KMS-11 (cell line): ENCODE data around the gene ZNF786.
"Not testable (repeated sequence)": the region's sequence is repeated elsewhere in the genome, so short reads cannot be mapped to it uniquely, and the experiment has no call there.

ENCODE experiments used
- H2AFZ ChIP-seq: fragments of 200-600 bp; sonication (generic); 2 replicates; pipeline ENCODE4 v1.6.1; 2016; ENCODE audit warnings: antibody characterized with exemption, mixed run types, low read depth
- H3K27ac ChIP-seq: fragments of 200-600 bp; sonication (generic); 2 replicates; pipeline ENCODE4 v1.6.1; 2016; ENCODE audit warnings: mild to moderate bottlenecking, mixed run types
- H3K27me3 ChIP-seq: fragments of 200-600 bp; sonication (generic); 2 replicates; pipeline ENCODE4 v1.6.1; 2017; ENCODE audit warnings: mild to moderate bottlenecking, low read depth, mixed run types, moderate library complexity; ENCODE audit not compliant: insufficient read depth
- H3K36me3 ChIP-seq: fragments of 200-600 bp; sonication (generic); 2 replicates; pipeline ENCODE4 v1.6.1; 2017; ENCODE audit warnings: mild to moderate bottlenecking, mixed run types; ENCODE audit not compliant: insufficient read depth
- H3K4me1 ChIP-seq: fragments of 200-600 bp; sonication (generic); 2 replicates; pipeline ENCODE4 v1.6.1; 2016; ENCODE audit warnings: mild to moderate bottlenecking, low read depth, mixed run types; ENCODE audit not compliant: poor library complexity, severe bottlenecking
- H3K4me2 ChIP-seq: fragments of 200-600 bp; sonication (generic); 2 replicates; pipeline ENCODE4 v1.7.0; 2016; ENCODE audit warnings: mild to moderate bottlenecking, mixed run types
- H3K4me3 ChIP-seq: fragments of 200-600 bp; sonication (generic); IDR thresholded peaks from 2 replicates; pipeline ENCODE4 v1.6.1; 2017; ENCODE audit warnings: low read depth, low read length, mixed read lengths; ENCODE audit not compliant: insufficient read depth
- H3K79me2 ChIP-seq: fragments of 200-600 bp; sonication (generic); 2 replicates; pipeline ENCODE4 v1.6.1; 2016; ENCODE audit warnings: low read depth, mixed run types; ENCODE audit not compliant: insufficient read depth
- H3K9ac ChIP-seq: fragments of 200-600 bp; sonication (generic); 2 replicates; pipeline ENCODE4 v1.6.1; 2016; ENCODE audit warnings: mild to moderate bottlenecking, mixed run types
- H4K20me1 ChIP-seq: fragments of 200-600 bp; sonication (generic); 2 replicates; pipeline ENCODE4 v1.6.1; 2016; ENCODE audit warnings: mild to moderate bottlenecking, mixed run types; ENCODE audit not compliant: insufficient read depth
- CTCF ChIP-seq: fragments of 200-600 bp; sonication (generic); conservative IDR thresholded peaks from 2 replicates; pipeline ENCODE4 v1.6.1; 2017; ENCODE audit warnings: low read depth, mild to moderate bottlenecking, antibody characterized with exemption, low read length, moderate library complexity, mixed read lengths

ZNF786 gene

GRCh38 chr7:149050941-149051340 is 39.6 kb downstream of the ZNF786 start:
- Histone ChIP-seq H2AFZ (no peak overlapping the region), H3K9ac (no peak overlapping the region), H3K4me2 (no peak overlapping the region), H3K79me2 (no peaks in the 10 kb centered on the region), H3K27ac (no peak overlapping the region), H3K27me3 (no peaks in the 10 kb centered on the region), H3K4me3 (no peak overlapping the region), H3K36me3 (no peaks in the 10 kb centered on the region), H4K20me1 (no peaks in the 10 kb centered on the region), H3K4me1 (no peaks in the 10 kb centered on the region)
- TF ChIP-seq CTCF: no peak

GRCh38 chr7:149048805-149049204 is 41.7 kb downstream of the ZNF786 start:
- H3K4me3 ChIP-seq: no peak overlapping the region
- H2AFZ ChIP-seq: no peak overlapping the region
- H3K79me2 ChIP-seq: no peaks in the 10 kb centered on the region
- no peak overlapping the region for H3K27ac ChIP-seq
- H3K36me3 ChIP-seq: no peaks in the 10 kb centered on the region
- TF ChIP-seq CTCF: no peak
- H3K9ac ChIP-seq: no peak overlapping the region
- no peaks in the 10 kb centered on the region for H3K27me3 ChIP-seq
- no peak overlapping the region for H3K4me2 ChIP-seq
- H4K20me1 ChIP-seq: no peaks in the 10 kb centered on the region
- H3K4me1 ChIP-seq: no peaks in the 10 kb centered on the region

- Histone ChIP-seq H3K27ac (no peak overlapping the region), H3K27me3 (no peaks in the 10 kb centered on the region), H3K9ac (no peak overlapping the region), H3K4me3 (no peak overlapping the region), H3K4me1 (no peaks in the 10 kb centered on the region), H3K4me2 (no peak overlapping the region), H4K20me1 (no peaks in the 10 kb centered on the region), H3K79me2 (no peaks in the 10 kb centered on the region), H2AFZ (no peak overlapping the region), H3K36me3 (no peaks in the 10 kb centered on the region)
- TF ChIP-seq CTCF: no peak
These were observed 44.1 kb downstream of the ZNF786 start for GRCh38 chr7:149046416-149046815.

GRCh38 chr7:149043936-149044335 is 46.6 kb downstream of the ZNF786 start:
- Histone ChIP-seq H4K20me1 (no peaks in the 10 kb centered on the region), H3K27ac (no peak overlapping the region), H3K4me2 (no peak overlapping the region), H3K36me3 (no peaks in the 10 kb centered on the region), H3K4me3 (no peak overlapping the region), H3K79me2 (no peaks in the 10 kb centered on the region), H2AFZ (no peak overlapping the region), H3K4me1 (no peaks in the 10 kb centered on the region), H3K27me3 (no peaks in the 10 kb centered on the region), H3K9ac (no peak overlapping the region)
- TF ChIP-seq CTCF: no peak

- Histone ChIP-seq H3K4me2 (no peak overlapping the region), H4K20me1 (no peaks in the 10 kb centered on the region), H3K36me3 (no peaks in the 10 kb centered on the region), H3K9ac (no peak overlapping the region), H3K4me1 (no peaks in the 10 kb centered on the region), H3K4me3 (no peak overlapping the region), H3K27me3 (no peaks in the 10 kb centered on the region), H3K79me2 (no peaks in the 10 kb centered on the region), H3K27ac (no peak overlapping the region), H2AFZ (no peak overlapping the region)
- no peak for TF ChIP-seq CTCF
These were observed 49.2 kb downstream of the ZNF786 start for GRCh38 chr7:149041350-149041749.

- not testable (repeated sequence) for H3K36me3 ChIP-seq, H3K9ac ChIP-seq, H3K4me3 ChIP-seq, H3K27ac ChIP-seq, H4K20me1 ChIP-seq, H3K27me3 ChIP-seq, H3K4me2 ChIP-seq, H3K79me2 ChIP-seq, H2AFZ ChIP-seq, H3K4me1 ChIP-seq
These were observed 51.9 kb downstream of the ZNF786 start for GRCh38 chr7:149038641-149039040.
